ENCODE measurements around the gene EMP3.

- TF ChIP-seq CTCF (IDR thresholded peaks at IDR 0.05), result no peak
- TF ChIP-seq POLR2A (IDR thresholded peaks at IDR 0.05), result no peak
These were observed 16.4 kb upstream of the EMP3 start for GRCh38 chr19:48308631-48309586.

Data from adrenal gland (tissue), 5 donors.